HepG2 (cell line): ENCODE data around the gene TTN.

Experiments
- ARNTL ChIP-seq: sonication (generic); formaldehyde crosslinking; IDR thresholded peaks from 2 replicates; pipeline ENCODE4 v1.4.0; 2020; ENCODE audit warnings: mild to moderate bottlenecking, missing genetic modification reagents
- CEBPG ChIP-seq: IDR thresholded peaks from 2 replicates; pipeline ENCODE4 v1.6.1; 2016
- CREB1 ChIP-seq, 2 experiments: fragments of 450-650 bp in 1 of 2; IDR thresholded peaks; 2 replicates each; pipeline ENCODE4 v1.6.1; 2016 to 2017; ENCODE audit warnings: control low read depth in 1 of 2, mild to moderate bottlenecking in 1 of 2, missing compliant biosample characterization in 1 of 2, missing genetic modification characterization in 1 of 2
- EZH2 ChIP-seq: conservative IDR thresholded peaks from 2 replicates; pipeline ENCODE4 v1.6.1; 2012; ENCODE audit warnings: mild to moderate bottlenecking, low read depth, low read length, moderate library complexity
- HNRNPL ChIP-seq: fragments of 200-400 bp; formaldehyde crosslinking; IDR thresholded peaks from 2 replicates; pipeline ENCODE4 v1.6.1; 2017; ENCODE audit warnings: mild to moderate bottlenecking, low read depth, low read length
- JUND ChIP-seq: sonication (generic); formaldehyde crosslinking; IDR thresholded peaks from 2 replicates; pipeline ENCODE4 v1.8.0; 2022; ENCODE audit warnings: mild to moderate bottlenecking, missing genetic modification reagents
- MEIS1 ChIP-seq: sonication (generic); formaldehyde crosslinking; IDR thresholded peaks from 2 replicates; pipeline ENCODE4 v1.9.0; 2021; ENCODE audit warnings: mild to moderate bottlenecking, missing genetic modification reagents, moderate library complexity, borderline replicate concordance
- RCOR2 ChIP-seq: IDR thresholded peaks from 2 replicates; pipeline ENCODE4 v1.6.1; 2016; ENCODE audit warnings: missing biosample characterization, missing genetic modification reagents
- REST ChIP-seq, 2 experiments: IDR thresholded peaks; 2 replicates each; pipeline ENCODE4 v1.6.1; 2011 to 2012; ENCODE audit warnings: low read length in 2 of 2, borderline replicate concordance in 1 of 2, low read depth in 1 of 2, mild to moderate bottlenecking in 1 of 2, moderate library complexity in 1 of 2
- ZBTB34 ChIP-seq: sonication (generic); formaldehyde crosslinking; IDR thresholded peaks from 2 replicates; pipeline ENCODE4 v1.8.0; 2022; ENCODE audit warnings: mild to moderate bottlenecking, missing genetic modification reagents
- ZNF460 ChIP-seq: sonication (generic); formaldehyde crosslinking; IDR thresholded peaks from 2 replicates; pipeline ENCODE4 v1.5.1; 2020; ENCODE audit warnings: missing genetic modification reagents, mild to moderate bottlenecking, borderline replicate concordance
- TF ChIP-seq, protein P1 (sequence below): sonication (generic); formaldehyde crosslinking; IDR thresholded peaks from 2 replicates; pipeline ENCODE4 v1.5.0; 2020; ENCODE audit warnings: mild to moderate bottlenecking, missing genetic modification reagents, moderate library complexity
- TF ChIP-seq, protein P2 (sequence below): IDR thresholded peaks from 2 replicates; pipeline ENCODE4 v1.6.1; 2016
- TF ChIP-seq, protein P3 (sequence below): sonication (generic); formaldehyde crosslinking; IDR thresholded peaks from 2 replicates; pipeline ENCODE4 v1.5.1; 2020; ENCODE audit warnings: missing genetic modification reagents, mild to moderate bottlenecking, borderline replicate concordance

GRCh38 chr2:178716394-178716793 lies 90.8 kb downstream of the TTN start:
- TF ChIP-seq, protein P1, sequence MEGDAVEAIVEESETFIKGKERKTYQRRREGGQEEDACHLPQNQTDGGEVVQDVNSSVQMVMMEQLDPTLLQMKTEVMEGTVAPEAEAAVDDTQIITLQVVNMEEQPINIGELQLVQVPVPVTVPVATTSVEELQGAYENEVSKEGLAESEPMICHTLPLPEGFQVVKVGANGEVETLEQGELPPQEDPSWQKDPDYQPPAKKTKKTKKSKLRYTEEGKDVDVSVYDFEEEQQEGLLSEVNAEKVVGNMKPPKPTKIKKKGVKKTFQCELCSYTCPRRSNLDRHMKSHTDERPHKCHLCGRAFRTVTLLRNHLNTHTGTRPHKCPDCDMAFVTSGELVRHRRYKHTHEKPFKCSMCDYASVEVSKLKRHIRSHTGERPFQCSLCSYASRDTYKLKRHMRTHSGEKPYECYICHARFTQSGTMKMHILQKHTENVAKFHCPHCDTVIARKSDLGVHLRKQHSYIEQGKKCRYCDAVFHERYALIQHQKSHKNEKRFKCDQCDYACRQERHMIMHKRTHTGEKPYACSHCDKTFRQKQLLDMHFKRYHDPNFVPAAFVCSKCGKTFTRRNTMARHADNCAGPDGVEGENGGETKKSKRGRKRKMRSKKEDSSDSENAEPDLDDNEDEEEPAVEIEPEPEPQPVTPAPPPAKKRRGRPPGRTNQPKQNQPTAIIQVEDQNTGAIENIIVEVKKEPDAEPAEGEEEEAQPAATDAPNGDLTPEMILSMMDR (CRISPR knock-in tag), result no peak
- TF ChIP-seq ARNTL, result no peak
- TF ChIP-seq JUND (CRISPR knock-in tag), result no peak
- TF ChIP-seq RCOR2 (CRISPR knock-in tag), result no peak
- no peak for TF ChIP-seq HNRNPL
- no peak for TF ChIP-seq MEIS1 (CRISPR knock-in tag)
- no peak for TF ChIP-seq ZNF460 (CRISPR knock-in tag)
- TF ChIP-seq ZBTB34 (CRISPR knock-in tag), result no peak
- TF ChIP-seq EZH2, result no peak
- no peak for TF ChIP-seq REST (IDR thresholded peaks at IDR 0.05; ENCODE audit: borderline replicate concordance in 1 of 2, low read depth in 1 of 2, low read length in 2 of 2)
- no peak for TF ChIP-seq CEBPG (CRISPR knock-in tag)
- TF ChIP-seq, protein P2, sequence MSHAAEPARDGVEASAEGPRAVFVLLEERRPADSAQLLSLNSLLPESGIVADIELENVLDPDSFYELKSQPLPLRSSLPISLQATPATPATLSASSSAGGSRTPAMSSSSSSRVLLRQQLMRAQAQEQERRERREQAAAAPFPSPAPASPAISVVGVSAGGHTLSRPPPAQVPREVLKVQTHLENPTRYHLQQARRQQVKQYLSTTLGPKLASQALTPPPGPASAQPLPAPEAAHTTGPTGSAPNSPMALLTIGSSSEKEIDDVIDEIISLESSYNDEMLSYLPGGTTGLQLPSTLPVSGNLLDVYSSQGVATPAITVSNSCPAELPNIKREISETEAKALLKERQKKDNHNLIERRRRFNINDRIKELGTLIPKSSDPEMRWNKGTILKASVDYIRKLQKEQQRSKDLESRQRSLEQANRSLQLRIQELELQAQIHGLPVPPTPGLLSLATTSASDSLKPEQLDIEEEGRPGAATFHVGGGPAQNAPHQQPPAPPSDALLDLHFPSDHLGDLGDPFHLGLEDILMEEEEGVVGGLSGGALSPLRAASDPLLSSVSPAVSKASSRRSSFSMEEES (CRISPR knock-in tag), result no peak
- TF ChIP-seq CREB1 (IDR thresholded peaks at IDR 0.05), result no peak
- TF ChIP-seq CREB1 (CRISPR knock-in tag; IDR thresholded peaks at IDR 0.05), result no peak
- TF ChIP-seq, protein P3, sequence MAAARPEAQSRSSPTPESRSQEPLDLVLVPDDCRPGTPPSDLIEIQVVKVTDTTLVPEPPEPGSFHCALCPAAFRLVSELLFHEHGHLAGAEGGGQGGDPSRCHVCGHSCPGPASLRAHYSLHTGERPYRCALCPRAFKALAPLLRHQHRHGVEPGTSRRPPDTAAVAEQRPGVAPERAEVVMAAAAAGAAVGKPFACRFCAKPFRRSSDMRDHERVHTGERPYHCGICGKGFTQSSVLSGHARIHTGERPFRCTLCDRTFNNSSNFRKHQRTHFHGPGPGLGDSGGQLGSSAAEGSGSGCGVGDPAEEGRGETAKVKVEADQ, result no peak
